Measurements from ENCODE around the gene NCDN.

Gene NCDN

GRCh38 chr1:35554266-35555211 is 3.1 kb upstream of the NCDN start:
- TF ChIP-seq CTCF (conservative IDR thresholded peaks at IDR 0.05; ENCODE audit: low read depth, low read length) = no peak
- H3K4me3 ChIP-seq (ENCODE audit: low read length) = no peak overlapping the region
- DNase-seq (ENCODE audit: low read depth) = no peak

- no peak for DNase-seq (ENCODE audit: low read depth)
- H3K4me3 ChIP-seq (ENCODE audit: low read length) = no peak overlapping the region
- no peak for TF ChIP-seq CTCF (conservative IDR thresholded peaks at IDR 0.05; ENCODE audit: low read depth, low read length)
Observed at GRCh38 chr1:35555212-35555584, 2.4 kb upstream of the NCDN start.

GRCh38 chr1:35555601-35556477 is 1.8 kb upstream of the NCDN start:
- DNase-seq (ENCODE audit: low read depth) = no peak
- TF ChIP-seq CTCF (conservative IDR thresholded peaks at IDR 0.05; ENCODE audit: low read depth, low read length) = no peak
- peak overlapping the region; percentile 74 for H3K4me3 ChIP-seq (ENCODE audit: low read length)

- peak overlapping the region; percentile 74 for H3K4me3 ChIP-seq (ENCODE audit: low read length)
- DNase-seq (ENCODE audit: low read depth) = no peak
- TF ChIP-seq CTCF (conservative IDR thresholded peaks at IDR 0.05; ENCODE audit: low read depth, low read length) = no peak
Observed at GRCh38 chr1:35556484-35557117, 998 bp upstream of the NCDN start.

- DNase-seq (ENCODE audit: low read depth) = peak; percentile 30
- no peak for TF ChIP-seq CTCF (conservative IDR thresholded peaks at IDR 0.05; ENCODE audit: low read depth, low read length)
- peak within 1 kb of the TSS; percentile 74 for H3K4me3 ChIP-seq (ENCODE audit: low read length)
Observed at GRCh38 chr1:35557118-35557610, 435 bp upstream of the NCDN start, which contains the start of gene KIAA0319L. Gene KIAA0319L (minus strand): TSS chr1:35557403. CDS start chr1:35554491, 2,912 bp downstream.

GRCh38 chr1:35558374-35559316 is 1.0 kb downstream of the NCDN start:
- TF ChIP-seq CTCF (conservative IDR thresholded peaks at IDR 0.05; ENCODE audit: low read depth, low read length) = peak; percentile 9
- peak overlapping the region; percentile 74 for H3K4me3 ChIP-seq (ENCODE audit: low read length)
- DNase-seq (ENCODE audit: low read depth) = no peak
